ENCODE results near the gene SEC24D. TPM values are rescaled to one million over a fixed set of nuclear protein-coding genes. Genes with fewer than 3 reads are reported as not detected.

SEC24D gene
- total and polyA plus RNA-seq, 2 donors (not counting 3 experiments of a cell fraction or from before 2014, with no cell fraction given), result 81.5 to 127 TPM

DNA sequence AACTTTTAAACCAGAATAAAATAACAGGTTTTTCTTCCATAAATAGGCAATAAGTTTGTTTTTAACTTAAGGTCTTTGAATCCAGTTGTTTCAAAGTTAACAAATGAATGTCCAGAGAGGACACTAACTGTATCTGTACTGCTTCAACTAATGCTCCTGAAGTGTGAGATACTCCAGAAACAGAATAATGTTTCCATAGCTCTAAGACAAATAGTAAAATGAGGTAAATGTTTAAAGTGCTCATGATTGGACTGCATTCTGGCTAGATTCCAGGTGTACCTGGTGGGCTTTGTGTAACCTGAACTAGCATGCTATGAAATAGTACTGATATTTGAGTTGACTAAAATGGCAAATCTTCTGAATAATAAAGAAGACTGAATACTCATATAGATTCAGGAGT is 99.0 kb downstream of the SEC24D start:
- Histone ChIP-seq H3K9me1 (replicated peaks; ENCODE audit: control insufficient read depth, extremely low read depth, insufficient read depth, low read length) (no peaks in the 10 kb centered on the region), H3K4me2 (ENCODE audit: insufficient read depth, low read length) (no peak overlapping the region), H3K27ac (ENCODE audit: insufficient read depth, low read depth, low read length) (no peak overlapping the region), H3K36me3 (ENCODE audit: control insufficient read depth in 2 of 2, extremely low read depth in 1 of 2, insufficient read depth in 2 of 2, low read length in 2 of 2) (peaks cover 21 to 46% of the 10 kb centered on the region in 2 experiments), H3K9ac (replicated peaks; ENCODE audit: extremely low read depth, insufficient read depth, low read length) (no peak overlapping the region), H2AFZ (ENCODE audit: low read depth, low read length) (no peak overlapping the region), H3K79me2 (ENCODE audit: control insufficient read depth, insufficient read depth, low read length) (no peaks in the 10 kb centered on the region), H4K20me1 (replicated peaks; ENCODE audit: control insufficient read depth, extremely low read depth, insufficient read depth, low read length) (no peaks in the 10 kb centered on the region), H3K9me3 (replicated peaks; ENCODE audit: control insufficient read depth, insufficient read depth, low read length) (no peaks in the 10 kb centered on the region), H3K4me3 (replicated peaks in 1 of 3; ENCODE audit: insufficient read depth in 1 of 3, low read depth in 1 of 3, low read length in 3 of 3) (no peak overlapping the region), H3K4me1 (ENCODE audit: control insufficient read depth, extremely low read depth, insufficient read depth, low read length) (peaks cover 2% of the 10 kb centered on the region), H3K27me3 (ENCODE audit: control insufficient read depth in 2 of 2, insufficient read depth in 2 of 2, low read length in 2 of 2) (no peaks in the 10 kb centered on the region)
- intact Hi-C loops (cut with micrococcal nuclease) (no loop called here), dilution Hi-C loops (cut with MboI; ENCODE audit: extremely low pct_ligation_motif_present, low sequenced_read_pairs) (no loop called here)
- TF ChIP-seq, protein P1, sequence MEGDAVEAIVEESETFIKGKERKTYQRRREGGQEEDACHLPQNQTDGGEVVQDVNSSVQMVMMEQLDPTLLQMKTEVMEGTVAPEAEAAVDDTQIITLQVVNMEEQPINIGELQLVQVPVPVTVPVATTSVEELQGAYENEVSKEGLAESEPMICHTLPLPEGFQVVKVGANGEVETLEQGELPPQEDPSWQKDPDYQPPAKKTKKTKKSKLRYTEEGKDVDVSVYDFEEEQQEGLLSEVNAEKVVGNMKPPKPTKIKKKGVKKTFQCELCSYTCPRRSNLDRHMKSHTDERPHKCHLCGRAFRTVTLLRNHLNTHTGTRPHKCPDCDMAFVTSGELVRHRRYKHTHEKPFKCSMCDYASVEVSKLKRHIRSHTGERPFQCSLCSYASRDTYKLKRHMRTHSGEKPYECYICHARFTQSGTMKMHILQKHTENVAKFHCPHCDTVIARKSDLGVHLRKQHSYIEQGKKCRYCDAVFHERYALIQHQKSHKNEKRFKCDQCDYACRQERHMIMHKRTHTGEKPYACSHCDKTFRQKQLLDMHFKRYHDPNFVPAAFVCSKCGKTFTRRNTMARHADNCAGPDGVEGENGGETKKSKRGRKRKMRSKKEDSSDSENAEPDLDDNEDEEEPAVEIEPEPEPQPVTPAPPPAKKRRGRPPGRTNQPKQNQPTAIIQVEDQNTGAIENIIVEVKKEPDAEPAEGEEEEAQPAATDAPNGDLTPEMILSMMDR (IDR thresholded peaks at IDR 0.05; ENCODE audit: extremely low read depth in 1 of 2, insufficient read depth in 1 of 2, low read depth in 1 of 2, low read length in 2 of 2), result no peak
- TF ChIP-seq GATA2 (IDR thresholded peaks at IDR 0.05; ENCODE audit: insufficient read depth, insufficient read length, low read depth, low read length) (no peak), FOS (IDR thresholded peaks at IDR 0.05; ENCODE audit: borderline replicate concordance, insufficient read depth, low read length) (no peak), POLR2A (IDR thresholded peaks at IDR 0.05; ENCODE audit: low read depth, low read length) (no peak), EZH2 (IDR thresholded peaks at IDR 0.05; ENCODE audit: borderline replicate concordance, low read depth, low read length, severe bottlenecking) (no peak), JUN (IDR thresholded peaks at IDR 0.05; ENCODE audit: borderline replicate concordance, insufficient read depth, insufficient read length, low read depth) (no peak), MYC (IDR thresholded peaks at IDR 0.05; ENCODE audit: low read depth, low read length) (no peak), POLR2AphosphoS5 (IDR thresholded peaks at IDR 0.05; ENCODE audit: insufficient read depth, low read depth, low read length) (no peak)
- TF ChIP-seq, protein P2, sequence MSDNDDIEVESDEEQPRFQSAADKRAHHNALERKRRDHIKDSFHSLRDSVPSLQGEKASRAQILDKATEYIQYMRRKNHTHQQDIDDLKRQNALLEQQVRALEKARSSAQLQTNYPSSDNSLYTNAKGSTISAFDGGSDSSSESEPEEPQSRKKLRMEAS (IDR thresholded peaks at IDR 0.05; ENCODE audit: insufficient read depth, insufficient read length), result no peak
- FAIRE-seq (no peak), DNase-seq (ENCODE audit: low read depth, low spot score) (no peak)
- no TSS peak for BruUV-seq (replicated peaks)
- ChIA-PET CTCF (no interaction called here), POLR2A (no interaction called here)
